Measurements from ENCODE around the gene PLXNB1.

Gene PLXNB1

GRCh38 chr3:48434591-48435222, 4.8 kb upstream of the PLXNB1 start:
- DNase-seq (ENCODE audit: low spot score) = no peak

GRCh38 chr3:48433472-48434118, 3.7 kb upstream of the PLXNB1 start:
- peak; percentile 50 for DNase-seq (ENCODE audit: low spot score)

- peak; percentile 33 for DNase-seq (ENCODE audit: low spot score)
Observed at GRCh38 chr3:48432411-48433371, 2.8 kb upstream of the PLXNB1 start.

GRCh38 chr3:48431224-48432029, 1.5 kb upstream of the PLXNB1 start:
- no peak for DNase-seq (ENCODE audit: low spot score)

GRCh38 chr3:48430708-48431101, 819 bp upstream of the PLXNB1 start:
- DNase-seq (ENCODE audit: low spot score) = no peak

- peak; percentile 78 for DNase-seq (ENCODE audit: low spot score)
Observed at GRCh38 chr3:48429317-48429959, 448 bp downstream of the PLXNB1 start.

- DNase-seq (ENCODE audit: low spot score) = peak; percentile 61
Observed at GRCh38 chr3:48428572-48429316, 1.1 kb downstream of the PLXNB1 start.

GRCh38 chr3:48428088-48428571, 1.8 kb downstream of the PLXNB1 start:
- DNase-seq (ENCODE audit: low spot score) = no peak

- DNase-seq (ENCODE audit: low spot score) = no peak
Observed at GRCh38 chr3:48427630-48427962, 2.3 kb downstream of the PLXNB1 start.

- DNase-seq (ENCODE audit: low spot score) = no peak
Observed at GRCh38 chr3:48426944-48427629, 2.8 kb downstream of the PLXNB1 start.

- no peak for DNase-seq (ENCODE audit: low spot score)
Observed at GRCh38 chr3:48426401-48426909, 3.4 kb downstream of the PLXNB1 start.

GRCh38 chr3:48425281-48425812, 4.5 kb downstream of the PLXNB1 start:
- DNase-seq (ENCODE audit: low spot score) = no peak

GRCh38 chr3:48423883-48424695, 5.8 kb downstream of the PLXNB1 start:
- DNase-seq (ENCODE audit: low spot score) = no peak

GRCh38 chr3:48423241-48423882, 6.5 kb downstream of the PLXNB1 start:
- DNase-seq (ENCODE audit: low spot score) = no peak

- no peak for DNase-seq (ENCODE audit: low spot score)
Observed at GRCh38 chr3:48422681-48423080, 7.2 kb downstream of the PLXNB1 start.

- DNase-seq (ENCODE audit: low spot score) = no peak
Observed at GRCh38 chr3:48422272-48422671, 7.6 kb downstream of the PLXNB1 start.

- no peak for DNase-seq (ENCODE audit: low spot score)
Observed at GRCh38 chr3:48420561-48420960, 9.3 kb downstream of the PLXNB1 start.

GRCh38 chr3:48419597-48419996, 10.3 kb downstream of the PLXNB1 start:
- no peak for DNase-seq (ENCODE audit: low spot score)
